GM21717 (cell line): ENCODE data around the gene CNPY1.

Source experiments
- ATAC-seq: cut with Tn5 transposase; IDR thresholded peaks from one replicate; pipeline ENCODE4 v1.9.1; 2021; ENCODE audit warnings: mild to moderate bottlenecking, moderate library complexity; ENCODE audit not compliant: unreplicated experiment

Gene CNPY1

GRCh38 chr7:155469311-155470185 lies 76.8 kb downstream of the CNPY1 start:
- no peak for ATAC-seq

DNA sequence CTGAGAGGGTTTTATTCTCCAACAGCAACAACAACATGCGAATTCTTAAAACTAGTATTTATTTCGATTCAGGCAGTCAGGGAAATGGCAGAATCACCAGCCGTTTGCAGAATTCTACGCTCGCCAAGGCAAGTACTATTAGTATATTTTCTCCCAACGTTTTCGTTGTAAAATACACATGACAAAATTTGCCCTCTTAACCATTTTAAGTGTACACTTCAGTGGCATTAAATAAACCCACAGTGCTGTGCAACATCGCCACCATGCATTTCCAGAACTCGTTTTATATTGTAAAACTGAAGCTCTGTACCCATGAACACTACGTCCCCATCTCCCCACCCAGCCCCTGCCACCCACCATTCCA lies 77.6 kb downstream of the CNPY1 start:
- ATAC-seq, result no peak

DNA sequence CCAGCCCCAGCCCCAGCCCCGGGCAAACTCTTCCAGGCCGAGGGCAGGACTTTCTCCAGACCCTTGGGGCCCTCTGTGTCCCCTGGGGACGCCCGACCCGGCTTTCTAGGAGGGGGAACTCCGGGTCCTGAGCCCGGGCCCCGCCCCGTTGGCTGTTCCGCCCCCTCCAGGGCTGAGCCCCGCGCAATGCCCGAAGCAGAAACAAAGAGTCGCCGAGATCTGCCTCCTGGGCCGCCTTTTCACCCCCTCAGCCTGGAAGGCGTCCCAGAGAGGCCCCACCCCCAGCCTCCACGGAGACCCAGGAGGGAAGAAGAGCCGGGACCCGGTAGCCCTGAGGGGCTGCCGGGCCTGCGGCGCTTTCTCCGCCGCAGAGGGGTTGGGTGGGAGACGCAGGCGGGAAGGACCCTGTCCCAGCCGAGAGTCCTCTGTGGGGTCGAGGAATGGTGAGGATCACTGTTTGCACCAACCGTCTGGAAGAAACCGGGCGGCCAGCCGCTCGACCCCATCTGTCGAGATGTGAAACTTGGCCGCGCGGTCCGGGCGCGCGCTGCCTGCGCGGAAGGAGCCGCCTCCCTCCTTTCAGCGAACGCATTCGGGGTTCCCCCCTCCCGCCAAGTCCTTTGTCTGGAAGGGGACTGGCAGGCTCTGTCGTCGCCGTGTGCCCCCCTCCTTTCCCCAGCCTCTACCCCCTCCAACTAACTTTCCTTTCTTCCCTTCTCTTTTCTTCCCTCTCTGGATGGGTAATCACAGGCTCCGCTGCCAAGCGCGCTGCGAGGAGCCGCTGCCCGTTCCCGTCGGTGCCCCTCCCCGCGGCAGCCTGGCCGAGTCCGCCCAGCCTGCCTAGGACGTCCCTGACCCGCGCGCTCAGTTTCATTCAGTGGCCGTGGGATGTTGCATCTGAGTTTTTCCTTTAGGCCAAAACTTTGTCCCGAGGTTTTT lies 78.2 kb downstream of the CNPY1 start:
- no peak for ATAC-seq

- no peak for ATAC-seq
Measured at GRCh38 chr7:155466814-155467733, 79.3 kb downstream of the CNPY1 start.

DNA sequence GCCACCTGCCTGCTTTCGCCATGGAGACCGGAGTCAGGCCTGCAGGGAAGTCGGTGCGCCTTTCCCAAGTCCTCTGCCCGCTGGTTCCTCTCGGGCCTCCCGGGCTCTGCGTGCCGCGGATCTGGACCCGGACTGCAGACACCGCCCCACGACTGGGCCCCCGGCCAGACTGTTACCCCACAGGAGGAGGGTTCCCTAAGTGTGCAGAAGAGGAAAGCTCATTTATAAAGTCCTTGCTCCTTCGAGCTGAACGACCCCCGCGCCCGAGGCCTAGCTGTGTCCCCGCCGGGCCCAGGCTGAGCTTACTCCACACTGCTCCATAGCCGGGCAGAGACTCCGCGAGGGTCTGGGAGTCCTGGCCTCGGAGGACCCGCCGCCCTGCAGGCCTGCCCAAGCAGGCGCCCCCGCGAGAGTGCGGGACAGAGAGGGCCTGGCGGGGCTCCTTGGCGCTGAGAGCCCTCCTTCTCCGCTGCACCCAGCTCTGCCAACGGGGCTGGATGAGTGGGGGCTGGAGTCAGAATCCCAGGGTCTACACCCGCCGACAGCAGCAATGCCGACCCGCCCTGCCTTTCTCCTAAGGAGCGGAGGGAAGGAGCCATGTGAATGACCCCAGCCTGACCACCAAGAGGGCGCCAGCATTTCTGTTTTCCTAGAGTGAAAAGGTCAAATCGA lies 80.1 kb downstream of the CNPY1 start:
- no peak for ATAC-seq

- ATAC-seq, result no peak
Measured at GRCh38 chr7:155465761-155466141, 80.6 kb downstream of the CNPY1 start.

GRCh38 chr7:155464948-155465739 lies 81.2 kb downstream of the CNPY1 start:
- no peak for ATAC-seq

DNA sequence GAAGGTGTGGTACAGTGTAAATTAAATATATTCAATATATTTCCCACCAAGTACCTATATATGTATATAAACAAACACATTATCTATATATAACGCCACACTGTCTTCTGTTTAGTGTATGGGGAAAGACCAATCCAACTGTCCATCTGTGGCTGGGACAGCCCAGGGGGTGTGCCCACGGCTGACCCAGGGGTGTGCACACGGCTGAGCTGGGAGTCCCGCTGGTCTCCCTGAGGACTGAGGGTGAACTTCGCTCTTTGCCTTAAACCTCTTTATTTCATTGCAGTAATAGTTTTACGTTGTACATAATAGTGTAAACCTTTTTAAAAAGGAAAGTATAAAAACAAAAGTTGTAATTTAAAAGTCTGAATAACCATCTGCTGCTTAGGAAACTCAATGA lies 82.2 kb downstream of the CNPY1 start:
- ATAC-seq, result no peak

GRCh38 chr7:155463114-155463811 lies 83.1 kb downstream of the CNPY1 start:
- ATAC-seq, result no peak

DNA sequence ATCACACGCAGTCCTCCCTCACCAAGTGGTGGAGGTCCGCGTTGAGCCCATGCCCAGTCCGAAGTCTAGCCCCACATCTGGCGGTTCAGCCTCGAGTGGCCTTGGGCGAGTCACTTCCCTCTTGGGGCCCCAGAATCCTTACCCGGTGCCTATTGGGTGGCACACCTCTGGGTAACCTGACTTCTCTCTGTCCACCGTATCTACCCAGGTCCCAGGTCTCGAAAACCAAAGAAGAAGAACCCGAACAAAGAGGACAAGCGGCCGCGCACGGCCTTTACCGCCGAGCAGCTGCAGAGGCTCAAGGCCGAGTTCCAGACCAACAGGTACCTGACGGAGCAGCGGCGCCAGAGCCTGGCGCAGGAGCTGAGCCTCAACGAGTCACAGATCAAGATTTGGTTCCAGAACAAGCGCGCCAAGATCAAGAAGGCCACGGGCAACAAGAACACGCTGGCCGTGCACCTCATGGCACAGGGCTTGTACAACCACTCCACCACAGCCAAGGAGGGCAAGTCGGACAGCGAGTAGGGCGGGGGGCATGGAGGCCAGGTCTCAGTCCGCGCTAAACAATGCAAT lies 84.1 kb downstream of the CNPY1 start:
- ATAC-seq, result no peak

DNA sequence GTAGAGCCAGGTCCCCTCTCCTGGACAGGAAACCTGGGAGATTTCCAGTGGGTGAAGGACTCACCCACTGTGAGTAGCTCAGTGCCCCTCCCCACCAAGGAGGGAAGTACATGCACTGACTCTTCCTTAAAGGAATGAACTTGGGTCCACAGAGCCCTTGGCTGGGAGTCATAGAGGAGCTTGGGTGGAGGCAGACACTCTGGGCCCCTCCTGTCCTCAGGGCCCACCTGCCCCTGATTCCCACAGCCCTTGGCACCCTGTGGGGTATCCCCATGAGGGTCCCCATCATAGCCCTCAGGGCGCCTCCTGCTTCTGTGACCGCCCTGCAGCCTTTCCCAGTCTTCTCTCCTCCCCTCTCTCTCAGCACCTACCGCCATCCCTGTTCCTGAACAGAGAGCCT lies 84.7 kb downstream of the CNPY1 start:
- ATAC-seq, result no peak

DNA sequence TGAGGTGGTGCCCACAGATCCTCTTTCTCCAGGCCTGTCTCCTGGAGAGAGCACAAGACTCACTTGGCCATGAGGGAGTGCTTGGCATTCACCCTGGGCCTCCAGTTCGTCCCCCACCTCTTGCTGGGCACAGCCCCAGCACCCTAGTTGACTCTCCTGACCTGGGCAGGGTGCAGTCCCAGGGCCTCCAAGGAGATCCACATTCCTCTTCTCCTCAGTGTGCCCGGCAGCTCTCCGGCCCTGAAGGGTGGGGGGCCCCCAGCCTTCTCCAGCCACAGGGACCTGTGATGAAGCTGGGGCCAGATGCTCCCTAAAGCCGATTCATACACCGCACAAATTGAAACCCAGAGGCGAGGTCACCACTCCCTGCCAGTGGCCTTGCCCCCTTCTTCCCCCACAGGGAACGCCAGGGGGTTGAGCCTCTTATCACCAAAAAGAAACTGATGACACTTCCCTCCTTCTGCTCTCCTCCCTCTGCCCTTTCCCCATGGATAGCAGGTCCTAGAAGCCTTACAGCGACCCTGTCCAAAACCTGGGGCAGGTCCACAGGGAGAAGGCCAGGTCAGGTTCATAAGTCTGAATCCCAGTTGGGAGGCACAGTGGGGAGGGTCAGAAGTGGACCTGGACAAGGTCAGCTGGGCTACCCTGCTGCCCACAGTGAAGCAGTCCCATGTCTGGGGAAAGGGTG lies 85.3 kb downstream of the CNPY1 start:
- no peak for ATAC-seq

DNA sequence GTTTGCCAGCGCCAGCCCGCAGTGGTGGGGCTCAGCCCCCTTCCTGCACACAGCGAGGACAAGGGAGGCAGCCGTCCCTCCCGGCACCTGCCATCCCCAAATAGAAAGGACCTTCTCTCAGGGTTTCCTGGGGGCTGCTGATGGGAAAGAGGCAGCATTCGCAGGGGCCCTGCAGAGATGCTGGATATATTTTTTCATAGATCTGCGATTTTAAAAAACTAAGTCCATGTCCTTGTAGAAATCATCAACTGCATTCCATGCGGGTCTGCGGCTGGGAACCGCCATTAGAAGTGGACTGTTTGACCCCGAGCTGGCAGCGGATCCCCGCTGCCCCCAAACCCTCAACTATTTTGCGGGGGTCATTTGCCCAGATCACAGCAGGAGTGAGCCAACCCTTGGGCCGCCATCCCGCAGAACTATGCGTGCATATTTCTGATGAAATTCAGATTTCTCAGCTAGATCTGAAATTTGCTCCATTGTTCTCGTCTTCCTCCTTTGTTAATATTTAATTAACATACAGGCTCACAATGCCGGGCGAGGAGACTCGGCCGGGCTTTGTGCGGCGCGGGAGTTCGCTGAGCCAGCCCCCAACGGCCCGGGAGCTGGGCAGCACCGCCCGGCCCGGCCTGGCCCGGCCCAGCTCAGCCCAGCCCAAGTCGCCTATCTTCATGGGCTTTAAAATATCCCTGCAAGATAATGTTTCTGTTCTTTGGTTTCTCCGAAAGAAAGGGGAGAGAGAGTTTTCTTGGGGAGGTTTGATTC lies 86.5 kb downstream of the CNPY1 start:
- ATAC-seq, result no peak

GRCh38 chr7:155458878-155459699 lies 87.3 kb downstream of the CNPY1 start:
- no peak for ATAC-seq

GRCh38 chr7:155458111-155458877 lies 88.1 kb downstream of the CNPY1 start, which contains the start of gene EN2:
Gene EN2, plus strand, starts transcription at chr7:155458129. Its CDS starts 249 bp downstream, at chr7:155458378.
- ATAC-seq, result no peak
